H9 (cell line): ENCODE measurements around the gene HUNK. TPM values are rescaled to one million over a fixed set of nuclear protein-coding genes. Genes with fewer than 3 reads are reported as not detected.

Source experiments
- DNase-seq: peaks from one replicate; pipeline ENCODE4 v3.0.0-alpha.2; 2017
- H2AFZ ChIP-seq: one replicate; pipeline ENCODE4 v1.6.1; 2013; ENCODE audit warnings: mild to moderate bottlenecking, low read length, control low read depth, moderate library complexity
- H2AK5ac ChIP-seq: 2 replicates; pipeline ENCODE4 v1.6.1; 2013; ENCODE audit warnings: low read length, control low read depth, mixed read lengths; ENCODE audit not compliant: insufficient read length
- H2BK120ac ChIP-seq: one replicate; pipeline ENCODE4 v1.6.1; 2013; ENCODE audit warnings: low read depth, mild to moderate bottlenecking, low read length, control low read depth, inconsistent platforms; ENCODE audit not compliant: poor library complexity, severe bottlenecking
- H2BK12ac ChIP-seq: 2 replicates; pipeline ENCODE4 v1.6.1; 2013; ENCODE audit warnings: low read length, control low read depth, mixed read lengths, low read depth; ENCODE audit not compliant: insufficient read length
- H2BK15ac ChIP-seq: 2 replicates; pipeline ENCODE4 v1.6.1; 2013; ENCODE audit warnings: low read depth, low read length, control low read depth
- H2BK20ac ChIP-seq: one replicate; pipeline ENCODE4 v1.6.1; 2013; ENCODE audit warnings: low read depth, mild to moderate bottlenecking, low read length, control low read depth, inconsistent platforms; ENCODE audit not compliant: poor library complexity, severe bottlenecking
- H2BK5ac ChIP-seq: 2 replicates; pipeline ENCODE4 v1.6.1; 2013; ENCODE audit warnings: low read length, control low read depth, mixed read lengths; ENCODE audit not compliant: insufficient read length
- H3K14ac ChIP-seq: 2 replicates; pipeline ENCODE4 v1.6.1; 2013; ENCODE audit warnings: low read length, control low read depth; ENCODE audit not compliant: insufficient read depth
- H3K18ac ChIP-seq: 2 replicates; pipeline ENCODE4 v1.6.1; 2013; ENCODE audit warnings: low read depth, mild to moderate bottlenecking, mixed read lengths, low read length, control low read depth; ENCODE audit not compliant: insufficient read length
- H3K23ac ChIP-seq: 2 replicates; pipeline ENCODE4 v1.6.1; 2013; ENCODE audit warnings: low read length, control low read depth, mixed read lengths, low read depth; ENCODE audit not compliant: insufficient read length
- H3K23me2 ChIP-seq: 2 replicates; pipeline ENCODE4 v1.6.1; 2013; ENCODE audit warnings: low read depth, mild to moderate bottlenecking, mixed read lengths, low read length, control low read depth; ENCODE audit not compliant: insufficient read length, poor library complexity, severe bottlenecking
- H3K27ac ChIP-seq: 2 replicates; pipeline ENCODE4 v1.5.1; 2013; ENCODE audit warnings: low read length, control low read depth, mixed read lengths, low read depth; ENCODE audit not compliant: insufficient read length
- H3K27me3 ChIP-seq: 2 replicates; pipeline ENCODE4 v1.6.1; 2013; ENCODE audit warnings: low read length, control low read depth, inconsistent platforms; ENCODE audit not compliant: insufficient read depth
- H3K4ac ChIP-seq: 2 replicates; pipeline ENCODE4 v1.6.1; 2013; ENCODE audit warnings: low read depth, mild to moderate bottlenecking, control low read depth, inconsistent platforms, low read length, moderate library complexity
- H3K4me1 ChIP-seq: 2 replicates; pipeline ENCODE4 v1.6.1; 2013; ENCODE audit warnings: low read length, control low read depth, inconsistent platforms; ENCODE audit not compliant: insufficient read depth
- H3K4me2 ChIP-seq: 2 replicates; pipeline ENCODE4 v1.6.1; 2013; ENCODE audit warnings: low read length, control low read depth, mixed read lengths; ENCODE audit not compliant: insufficient read length, insufficient read depth
- H3K56ac ChIP-seq: 2 replicates; pipeline ENCODE4 v1.6.1; 2013; ENCODE audit warnings: low read depth, mild to moderate bottlenecking, mixed read lengths, low read length, control low read depth; ENCODE audit not compliant: insufficient read length
- H3K79me1 ChIP-seq: 2 replicates; pipeline ENCODE4 v1.6.1; 2013; ENCODE audit warnings: low read depth, mild to moderate bottlenecking, moderate library complexity, low read length, control low read depth, inconsistent platforms; ENCODE audit not compliant: insufficient read depth, poor library complexity, severe bottlenecking
- H3K79me2 ChIP-seq: 2 replicates; pipeline ENCODE4 v1.6.1; 2013; ENCODE audit warnings: low read length, control low read depth, inconsistent platforms; ENCODE audit not compliant: insufficient read depth
- H3K9ac ChIP-seq: 2 replicates; pipeline ENCODE4 v1.6.1; 2013; ENCODE audit warnings: low read length, control low read depth, mixed read lengths; ENCODE audit not compliant: insufficient read length; ENCODE audit errors: extremely low read depth
- H3K9me3 ChIP-seq: one replicate; pipeline ENCODE4 v1.6.1; 2013; ENCODE audit warnings: low read depth, low read length, inconsistent platforms; ENCODE audit not compliant: control insufficient read depth
- H3T11ph ChIP-seq: one replicate; pipeline ENCODE4 v1.6.1; 2013; ENCODE audit warnings: mild to moderate bottlenecking, low read length, control low read depth, inconsistent platforms
- H4K20me1 ChIP-seq: one replicate; pipeline ENCODE4 v1.6.1; 2013; ENCODE audit not compliant: control insufficient read depth, insufficient read length, insufficient read depth
- H4K5ac ChIP-seq: 2 replicates; pipeline ENCODE4 v1.6.1; 2013; ENCODE audit warnings: low read depth, mild to moderate bottlenecking, mixed read lengths, low read length, control low read depth; ENCODE audit not compliant: insufficient read length
- H4K8ac ChIP-seq: replicated peaks from 2 replicates; pipeline ENCODE4 v1.6.1; 2013; ENCODE audit warnings: low read length, control low read depth, mixed read lengths, low read depth; ENCODE audit not compliant: insufficient read length
- H4K91ac ChIP-seq: 2 replicates; pipeline ENCODE4 v1.6.1; 2013; ENCODE audit warnings: low read depth, mild to moderate bottlenecking, moderate library complexity, mixed read lengths, low read length, control low read depth; ENCODE audit not compliant: insufficient read length
- H3K27ac Mint-ChIP-seq, 3 experiments: 2 replicates in 2 of 3; 3 replicates in 1 of 3; pipeline ENCODE4 v1.8.0; 2020 to 2021; ENCODE audit warnings: mixed read lengths in 3 of 3, mild to moderate bottlenecking in 1 of 3, moderate library complexity in 1 of 3
- H3K27me3 Mint-ChIP-seq: 2 replicates; pipeline ENCODE4 v1.8.0; 2021; ENCODE audit warnings: low read depth, mild to moderate bottlenecking, moderate library complexity, mixed read lengths
- H3K36me3 Mint-ChIP-seq, 3 experiments: 2 replicates in 2 of 3; 3 replicates in 1 of 3; pipeline ENCODE4 v1.8.0; 2020 to 2021; ENCODE audit warnings: low read depth in 3 of 3, mixed read lengths in 3 of 3; ENCODE audit not compliant: insufficient read depth in 1 of 3
- H3K4me1 Mint-ChIP-seq, 2 experiments: 2 replicates each; pipeline ENCODE4 v1.8.0; 2020; ENCODE audit warnings: mixed read lengths in 2 of 2
- H3K4me3 Mint-ChIP-seq, 2 experiments: 2 replicates in 1 of 2; 3 replicates in 1 of 2; pipeline ENCODE4 v1.8.0; 2020 to 2021; ENCODE audit warnings: mild to moderate bottlenecking in 2 of 2, mixed read lengths in 2 of 2, moderate library complexity in 1 of 2
- H3K9me3 Mint-ChIP-seq, 2 experiments: 2 replicates in 1 of 2; 3 replicates in 1 of 2; pipeline ENCODE4 v1.8.0; 2020; ENCODE audit warnings: mild to moderate bottlenecking in 2 of 2, mixed read lengths in 2 of 2, moderate library complexity in 1 of 2
- WGBS: extraction: QIAGEN DNeasy Blood & Tissue Kit; methylation state at CpG from one replicate; pipeline ENCODE4 v1.1.7; 2013; ENCODE audit warnings: missing lambda C conversion rate, low lambda C conversion rate, mixed read lengths; ENCODE audit not compliant: insufficient read length; ENCODE audit errors: extremely low coverage; 5-methylcytosine and 5-hydroxymethylcytosine counted together
- total RNA-seq: library from RNA; stranded (reverse); gene quantifications from 2 replicates; pipeline ENCODE4 v1.2.1, GENCODE V29; 2021
- TF ChIP-seq, protein P1 (sequence below): fragments of 200-600 bp; sonication (generic); conservative IDR thresholded peaks from 3 replicates; pipeline ENCODE4 v1.8.0; 2021; ENCODE audit warnings: antibody characterized with exemption, mild to moderate bottlenecking

HUNK gene
- total RNA-seq, 1 experiment from 2014 or later: 5.8 TPM

DNA sequence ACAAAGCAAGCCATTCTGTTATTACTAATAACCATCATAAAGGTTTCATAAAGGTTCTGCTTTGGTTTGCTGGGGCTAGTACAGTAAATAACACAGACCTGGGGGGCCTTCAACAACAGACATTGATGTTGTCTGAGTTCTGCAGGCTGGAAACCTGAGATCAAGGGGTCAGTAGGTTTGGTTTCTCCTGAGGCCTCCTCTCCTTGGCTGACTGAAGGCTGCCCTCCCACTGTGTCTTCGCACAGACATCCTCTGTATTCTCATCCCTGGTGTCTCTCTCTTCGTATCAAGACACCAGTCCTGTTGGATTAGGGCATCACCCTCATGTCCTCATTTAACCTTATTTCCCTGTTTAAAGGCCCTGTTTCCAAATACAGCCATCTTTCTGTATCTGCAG lies 37.3 kb downstream of the HUNK start:
- H3K4ac ChIP-seq: no peak overlapping the region
- H2AFZ ChIP-seq: no peak overlapping the region
- H3K4me3 Mint-ChIP-seq: peak overlapping the region in 1 of 2 experiments; percentile 77; a peak in 3 of 5 replicates
- H3K27ac Mint-ChIP-seq: peak overlapping the region in 2 of 3 experiments; percentile 59 to 96; a peak in 4 of 7 replicates
- no peak overlapping the region for H2BK15ac ChIP-seq
- no peak overlapping the region for H2BK120ac ChIP-seq
- no CpG with 5 or more reads among the region's 2 CpGs for WGBS
- H3K18ac ChIP-seq: no peak overlapping the region
- H3K4me1 ChIP-seq: peaks cover 8% of the 10 kb centered on the region; the same call in 1 of the 2 replicates
- H2AK5ac ChIP-seq: no peak overlapping the region
- H3K14ac ChIP-seq: no peak overlapping the region
- H3K9ac ChIP-seq: no peak overlapping the region
- H3K23me2 ChIP-seq: no peaks in the 10 kb centered on the region
- no peak overlapping the region for H3K4me2 ChIP-seq
- H3K9me3 Mint-ChIP-seq: no peaks in the 10 kb centered on the region; a peak in 1 of 5 replicates
- no peaks in the 10 kb centered on the region for H4K20me1 ChIP-seq
- no peaks in the 10 kb centered on the region for H3K27me3 ChIP-seq
- DNase-seq: no peak
- no peak overlapping the region for H2BK5ac ChIP-seq
- peaks cover 3 to 7% (median 6%) of the 10 kb centered on the region in 3 experiments; a peak in 5 of 7 replicates for H3K36me3 Mint-ChIP-seq
- H3K79me2 ChIP-seq: no peaks in the 10 kb centered on the region
- H3K23ac ChIP-seq: no peak overlapping the region
- H3K56ac ChIP-seq: no peak overlapping the region
- no peak overlapping the region for H4K8ac ChIP-seq
- peaks cover 69 to 86% of the 10 kb centered on the region in 2 experiments for H3K4me1 Mint-ChIP-seq
- TF ChIP-seq, protein P1, sequence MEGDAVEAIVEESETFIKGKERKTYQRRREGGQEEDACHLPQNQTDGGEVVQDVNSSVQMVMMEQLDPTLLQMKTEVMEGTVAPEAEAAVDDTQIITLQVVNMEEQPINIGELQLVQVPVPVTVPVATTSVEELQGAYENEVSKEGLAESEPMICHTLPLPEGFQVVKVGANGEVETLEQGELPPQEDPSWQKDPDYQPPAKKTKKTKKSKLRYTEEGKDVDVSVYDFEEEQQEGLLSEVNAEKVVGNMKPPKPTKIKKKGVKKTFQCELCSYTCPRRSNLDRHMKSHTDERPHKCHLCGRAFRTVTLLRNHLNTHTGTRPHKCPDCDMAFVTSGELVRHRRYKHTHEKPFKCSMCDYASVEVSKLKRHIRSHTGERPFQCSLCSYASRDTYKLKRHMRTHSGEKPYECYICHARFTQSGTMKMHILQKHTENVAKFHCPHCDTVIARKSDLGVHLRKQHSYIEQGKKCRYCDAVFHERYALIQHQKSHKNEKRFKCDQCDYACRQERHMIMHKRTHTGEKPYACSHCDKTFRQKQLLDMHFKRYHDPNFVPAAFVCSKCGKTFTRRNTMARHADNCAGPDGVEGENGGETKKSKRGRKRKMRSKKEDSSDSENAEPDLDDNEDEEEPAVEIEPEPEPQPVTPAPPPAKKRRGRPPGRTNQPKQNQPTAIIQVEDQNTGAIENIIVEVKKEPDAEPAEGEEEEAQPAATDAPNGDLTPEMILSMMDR: no peak
- no peak overlapping the region for H2BK12ac ChIP-seq
- no peak overlapping the region for H2BK20ac ChIP-seq
- no peak overlapping the region for H4K91ac ChIP-seq
- no peak overlapping the region for H4K5ac ChIP-seq
- no peaks in the 10 kb centered on the region for H3K9me3 ChIP-seq
- no peaks in the 10 kb centered on the region for H3K79me1 ChIP-seq
- peaks cover 3% of the 10 kb centered on the region; the same call in 1 of the 2 replicates for H3K27me3 Mint-ChIP-seq
- no peak overlapping the region for H3T11ph ChIP-seq
- no peak overlapping the region for H3K27ac ChIP-seq
